ENCODE measurements around the gene GINS1.

DNA sequence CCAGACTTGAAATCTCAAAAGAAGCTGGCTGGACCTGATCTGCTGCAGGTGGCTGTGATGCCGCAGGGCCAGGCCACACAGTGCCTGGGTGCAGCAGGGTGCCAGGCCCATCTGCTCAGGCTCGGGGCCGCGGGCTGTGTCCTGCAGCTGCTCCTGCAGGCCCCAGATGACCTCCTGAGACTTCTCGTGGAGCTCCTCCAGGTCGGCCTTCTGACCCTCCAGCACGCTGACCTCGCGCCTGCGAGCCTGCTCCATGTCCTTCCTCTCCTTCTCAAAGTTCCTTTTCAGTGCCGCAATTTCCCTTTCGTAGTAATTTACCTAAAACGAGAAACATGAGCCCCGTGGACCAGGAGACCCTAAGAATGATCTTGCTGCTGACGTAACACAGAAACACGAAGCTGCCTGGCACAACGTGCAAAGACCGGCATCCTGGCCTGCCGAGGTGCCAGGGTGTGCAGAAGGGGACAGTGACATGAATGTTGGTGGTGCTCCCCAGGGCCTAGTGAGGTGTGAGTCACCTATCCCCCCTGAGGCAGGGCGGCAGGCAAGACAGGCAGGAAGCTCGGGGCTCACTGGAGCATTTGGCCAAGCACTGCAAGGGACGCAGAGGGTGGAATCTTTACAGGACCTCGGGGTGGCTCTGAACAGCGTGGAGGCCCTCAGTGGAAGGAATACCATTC lies 71.6 kb downstream of the GINS1 start:
- TF ChIP-seq SUZ12 (IDR thresholded peaks at IDR 0.05; ENCODE audit: extremely low read depth, insufficient read depth, insufficient read length): no peak
- TF ChIP-seq YY1 (IDR thresholded peaks at IDR 0.05; ENCODE audit: insufficient read depth, insufficient read length): no peak
- TF ChIP-seq ZNF274 (IDR thresholded peaks at IDR 0.05; ENCODE audit: low read depth, low read length): no peak
